GM13977 (cell line): ENCODE measurements around the gene EGR2.
A peak's percentile ranks its signal among the peaks of the same experiment; 100 is the strongest.

ENCODE experiments used
- DNase-seq: peaks from one replicate; pipeline ENCODE4 v3.0.0; 2012; ENCODE audit warnings: low spot score
- CTCF ChIP-seq: IDR thresholded peaks from 2 replicates; pipeline ENCODE4 v1.5.1; 2012; ENCODE audit warnings: mild to moderate bottlenecking, control low read depth; ENCODE audit not compliant: insufficient read depth; ENCODE audit errors: extremely low read depth, missing control alignments
- in situ Hi-C: fragments of 300-500 bp; cut with MboI; formaldehyde crosslinking; loops from one replicate; pipeline ENCODE4 v1.12.0; 2022; ENCODE audit warnings: low sequenced_read_pairs, low pct_unique_long_range_greater_than_20kb, mixed read lengths, inconsistent platforms; ENCODE audit not compliant: unreplicated experiment

EGR2 gene

GRCh38 chr10:62816331-62817120 is at the start of gene EGR2:
Gene EGR2 (minus strand): TSS chr10:62816366. CDS start chr10:62816029, 337 bp downstream.
- TF ChIP-seq CTCF, result no peak
- peak; percentile 98 for DNase-seq
- in situ Hi-C loops, result no loop called here

GRCh38 chr10:62862447-62862846 is 46.3 kb upstream of the EGR2 start:
- DNase-seq, result no peak
- TF ChIP-seq CTCF, result no peak
- in situ Hi-C loops, result no loop called here

GRCh38 chr10:62861507-62861906 is 45.3 kb upstream of the EGR2 start:
- TF ChIP-seq CTCF, result no peak
- DNase-seq, result no peak
- in situ Hi-C loops, result no loop called here

- in situ Hi-C loops, result no loop called here
- DNase-seq, result no peak
- no peak for TF ChIP-seq CTCF
Observed at GRCh38 chr10:62860946-62861345, 44.8 kb upstream of the EGR2 start.

- TF ChIP-seq CTCF, result no peak
- no peak for DNase-seq
Observed at GRCh38 chr10:62858364-62858763, 42.2 kb upstream of the EGR2 start.

GRCh38 chr10:62856021-62856420 is 39.9 kb upstream of the EGR2 start:
- no peak for TF ChIP-seq CTCF
- DNase-seq, result no peak
- in situ Hi-C loops, result no loop called here

More at GRCh38 chr10:62858364-62858763, 42.2 kb upstream of the EGR2 start:
- in situ Hi-C loops, result no loop called here
